ENCODE data around the gene BCAS3.

Gene BCAS3

DNA sequence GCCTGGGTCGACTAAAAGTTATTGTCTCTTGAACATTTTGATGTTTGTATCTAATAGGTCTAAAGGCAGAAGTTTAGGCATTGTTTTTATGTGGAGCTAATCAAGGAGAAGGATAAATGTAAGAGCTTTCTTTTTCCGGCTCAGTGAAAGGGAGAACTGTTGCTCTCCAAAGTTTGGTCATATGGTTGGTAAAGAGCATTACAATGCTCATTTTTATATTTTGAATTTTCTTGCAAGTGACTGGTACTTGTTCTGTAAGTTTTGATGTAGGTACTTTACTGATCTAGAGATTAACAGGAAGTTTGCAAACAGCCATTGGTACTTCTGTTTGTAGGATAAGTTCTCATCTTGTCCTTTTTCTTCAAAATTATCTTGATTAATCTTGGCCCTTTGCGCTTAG, 30.9 kb upstream of the BCAS3 start:
- POLR2A ChIA-PET, result no interaction called here

GRCh38 chr17:60647705-60648104, 29.9 kb upstream of the BCAS3 start:
- CTCF ChIA-PET, result no interaction called here
- DNase-seq (ENCODE audit: extremely low spot score), result no peak
- no peak for TF ChIP-seq ARNT (IDR thresholded peaks at IDR 0.05)
- no peak for TF ChIP-seq LEF1 (IDR thresholded peaks at IDR 0.05; ENCODE audit: borderline replicate concordance)
- TF ChIP-seq CTBP1 (IDR thresholded peaks at IDR 0.05; ENCODE audit: borderline replicate concordance), result no peak
- TF ChIP-seq HDGF (IDR thresholded peaks at IDR 0.05; ENCODE audit: borderline replicate concordance), result no peak
- TF ChIP-seq ELF4 (IDR thresholded peaks at IDR 0.05), result no peak
- no peak for TF ChIP-seq TARDBP (IDR thresholded peaks at IDR 0.05)
- no peak for TF ChIP-seq FOXA1 (IDR thresholded peaks at IDR 0.05)
- no peak for TF ChIP-seq L3MBTL2 (conservative IDR thresholded peaks at IDR 0.05)
- POLR2A ChIA-PET, result no interaction called here

More for the DNA sequence above, 30.9 kb upstream of the BCAS3 start:
- DNase-seq (ENCODE audit: extremely low spot score), result no peak
- TF ChIP-seq FOXK2 (IDR thresholded peaks at IDR 0.05) (no peak), CTBP1 (IDR thresholded peaks at IDR 0.05; ENCODE audit: borderline replicate concordance) (no peak), TARDBP (IDR thresholded peaks at IDR 0.05) (no peak), ZNF384 (IDR thresholded peaks at IDR 0.05) (no peak), LEF1 (IDR thresholded peaks at IDR 0.05; ENCODE audit: borderline replicate concordance) (no peak), HDGF (IDR thresholded peaks at IDR 0.05; ENCODE audit: borderline replicate concordance) (no peak), NFRKB (IDR thresholded peaks at IDR 0.05) (no peak), ARNT (IDR thresholded peaks at IDR 0.05) (no peak), FOXA1 (IDR thresholded peaks at IDR 0.05) (no peak), L3MBTL2 (conservative IDR thresholded peaks at IDR 0.05) (no peak)
- TF ChIP-seq, protein P1, sequence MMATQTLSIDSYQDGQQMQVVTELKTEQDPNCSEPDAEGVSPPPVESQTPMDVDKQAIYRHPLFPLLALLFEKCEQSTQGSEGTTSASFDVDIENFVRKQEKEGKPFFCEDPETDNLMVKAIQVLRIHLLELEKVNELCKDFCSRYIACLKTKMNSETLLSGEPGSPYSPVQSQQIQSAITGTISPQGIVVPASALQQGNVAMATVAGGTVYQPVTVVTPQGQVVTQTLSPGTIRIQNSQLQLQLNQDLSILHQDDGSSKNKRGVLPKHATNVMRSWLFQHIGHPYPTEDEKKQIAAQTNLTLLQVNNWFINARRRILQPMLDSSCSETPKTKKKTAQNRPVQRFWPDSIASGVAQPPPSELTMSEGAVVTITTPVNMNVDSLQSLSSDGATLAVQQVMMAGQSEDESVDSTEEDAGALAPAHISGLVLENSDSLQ (IDR thresholded peaks at IDR 0.05), result no peak
- CTCF ChIA-PET, result interaction anchor here (0.5 to 0.8 kb wide), 2 partner anchors 11 to 208 kb away, joined by 3 read pairs; no protein-coding TSS in a partner anchor

- no peak for DNase-seq (ENCODE audit: extremely low spot score)
- CTCF ChIA-PET, result interaction anchor here (0.6 to 1.2 kb wide), 2 partner anchors 10 to 20 kb away, joined by 3 to 4 read pairs; no protein-coding TSS in a partner anchor
These were observed 25.0 kb upstream of the BCAS3 start for GRCh38 chr17:60652454-60653247.

GRCh38 chr17:60653569-60653968, 24.1 kb upstream of the BCAS3 start:
- no peak for TF ChIP-seq FOXA1 (IDR thresholded peaks at IDR 0.05)
- no peak for TF ChIP-seq CTBP1 (IDR thresholded peaks at IDR 0.05; ENCODE audit: borderline replicate concordance)
- TF ChIP-seq FOXM1 (IDR thresholded peaks at IDR 0.05; ENCODE audit: borderline replicate concordance), result no peak
- TF ChIP-seq LEF1 (IDR thresholded peaks at IDR 0.05; ENCODE audit: borderline replicate concordance), result no peak
- TF ChIP-seq, protein P1 (IDR thresholded peaks at IDR 0.05), result no peak
- no peak for TF ChIP-seq ELF4 (IDR thresholded peaks at IDR 0.05)
- no peak for TF ChIP-seq SP1 (IDR thresholded peaks at IDR 0.05)
- TF ChIP-seq HDGF (IDR thresholded peaks at IDR 0.05; ENCODE audit: borderline replicate concordance), result no peak
- TF ChIP-seq FOXK2 (IDR thresholded peaks at IDR 0.05), result no peak
- no peak for TF ChIP-seq ZNF384 (IDR thresholded peaks at IDR 0.05)
- no peak for TF ChIP-seq BHLHE40 (IDR thresholded peaks at IDR 0.05; ENCODE audit: borderline replicate concordance)
- no peak for TF ChIP-seq NFRKB (IDR thresholded peaks at IDR 0.05)
- no peak for TF ChIP-seq L3MBTL2 (conservative IDR thresholded peaks at IDR 0.05)
- no peak for TF ChIP-seq SUZ12 (IDR thresholded peaks at IDR 0.05)
- TF ChIP-seq ARNT (IDR thresholded peaks at IDR 0.05), result no peak
- TF ChIP-seq TARDBP (IDR thresholded peaks at IDR 0.05), result no peak
- no peak for DNase-seq (ENCODE audit: extremely low spot score)
- CTCF ChIA-PET, result interaction anchor here (0.6 to 1.2 kb wide), 2 partner anchors 9 to 20 kb away, joined by 3 to 4 read pairs; no protein-coding TSS in a partner anchor
- POLR2A ChIA-PET, result interaction anchor here (2.0 kb wide), 1 partner anchor 24 kb away, joined by 4 read pairs; the partner anchor contains the start of gene BCAS3

More at GRCh38 chr17:60652454-60653247, 25.0 kb upstream of the BCAS3 start:
- TF ChIP-seq L3MBTL2 (conservative IDR thresholded peaks at IDR 0.05) (no peak), FOXK2 (IDR thresholded peaks at IDR 0.05) (no peak), FOXM1 (IDR thresholded peaks at IDR 0.05; ENCODE audit: borderline replicate concordance) (no peak), ARNT (IDR thresholded peaks at IDR 0.05) (no peak), ZNF384 (IDR thresholded peaks at IDR 0.05) (no peak), FOXA1 (IDR thresholded peaks at IDR 0.05) (no peak), LEF1 (IDR thresholded peaks at IDR 0.05; ENCODE audit: borderline replicate concordance) (no peak), SP1 (IDR thresholded peaks at IDR 0.05) (no peak), SUZ12 (IDR thresholded peaks at IDR 0.05) (no peak), TARDBP (IDR thresholded peaks at IDR 0.05) (no peak), BHLHE40 (IDR thresholded peaks at IDR 0.05; ENCODE audit: borderline replicate concordance) (no peak), ELF4 (IDR thresholded peaks at IDR 0.05) (no peak), HDGF (IDR thresholded peaks at IDR 0.05; ENCODE audit: borderline replicate concordance) (no peak), CTBP1 (IDR thresholded peaks at IDR 0.05; ENCODE audit: borderline replicate concordance) (no peak), NFRKB (IDR thresholded peaks at IDR 0.05) (no peak)
- TF ChIP-seq, protein P1 (IDR thresholded peaks at IDR 0.05), result no peak
- POLR2A ChIA-PET, result interaction anchor here (2.0 kb wide), 1 partner anchor 25 kb away, joined by 4 read pairs; the partner anchor contains the start of gene BCAS3

DNA sequence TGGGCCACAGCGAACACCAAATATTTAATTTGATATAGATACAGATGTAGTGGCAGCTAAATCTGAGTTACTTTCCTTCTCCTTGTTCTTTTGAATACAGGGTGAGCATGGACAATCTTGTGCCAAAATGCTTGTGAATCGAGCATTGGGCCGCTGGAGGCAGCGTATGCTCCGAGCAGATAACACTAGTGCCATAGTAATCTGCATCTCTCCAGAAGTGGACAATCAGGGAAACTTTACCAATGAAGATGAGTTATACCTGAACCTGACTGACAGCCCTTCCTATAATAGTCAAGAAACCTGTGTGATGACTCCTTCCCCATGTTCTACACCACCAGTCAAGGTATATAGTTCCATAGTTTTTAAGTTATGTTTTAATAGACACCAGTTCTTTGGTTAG, 21.2 kb upstream of the BCAS3 start:
- ChIA-PET POLR2A (no interaction called here), CTCF (interaction anchor here (0.6 kb wide), 1 partner anchor 527 kb away, joined by 3 read pairs; no protein-coding TSS in a partner anchor)
- TF ChIP-seq FOXA1 (IDR thresholded peaks at IDR 0.05) (no peak), SUZ12 (IDR thresholded peaks at IDR 0.05) (no peak), HDGF (IDR thresholded peaks at IDR 0.05; ENCODE audit: borderline replicate concordance) (no peak)
- DNase-seq (ENCODE audit: extremely low spot score), result no peak

- no peak for DNase-seq (ENCODE audit: extremely low spot score)
- CTCF ChIA-PET, result no interaction called here
- TF ChIP-seq HDGF (IDR thresholded peaks at IDR 0.05; ENCODE audit: borderline replicate concordance) (no peak), SUZ12 (IDR thresholded peaks at IDR 0.05) (no peak), ELF4 (IDR thresholded peaks at IDR 0.05) (no peak), BHLHE40 (IDR thresholded peaks at IDR 0.05; ENCODE audit: borderline replicate concordance) (no peak), LEF1 (IDR thresholded peaks at IDR 0.05; ENCODE audit: borderline replicate concordance) (no peak), SP1 (IDR thresholded peaks at IDR 0.05) (no peak), CTBP1 (IDR thresholded peaks at IDR 0.05; ENCODE audit: borderline replicate concordance) (no peak), FOXM1 (IDR thresholded peaks at IDR 0.05; ENCODE audit: borderline replicate concordance) (no peak), ZNF384 (IDR thresholded peaks at IDR 0.05) (no peak), L3MBTL2 (conservative IDR thresholded peaks at IDR 0.05) (no peak), FOXA1 (IDR thresholded peaks at IDR 0.05) (no peak), TARDBP (IDR thresholded peaks at IDR 0.05) (no peak), NFRKB (IDR thresholded peaks at IDR 0.05) (no peak), FOXK2 (IDR thresholded peaks at IDR 0.05) (no peak), ARNT (IDR thresholded peaks at IDR 0.05) (no peak)
- TF ChIP-seq, protein P1 (IDR thresholded peaks at IDR 0.05), result no peak
- POLR2A ChIA-PET, result no interaction called here
These were observed 18.5 kb upstream of the BCAS3 start for GRCh38 chr17:60659156-60659555.
